GM15510 (cell line): Measurements from ENCODE around the gene LMF1.

Experiments used
- POLR2A ChIP-seq: IDR thresholded peaks from 3 replicates; pipeline ENCODE4 v1.6.1; 2011; ENCODE audit warnings: borderline replicate concordance; ENCODE audit not compliant: insufficient read length; ENCODE audit errors: extremely low read depth

The LMF1 gene

DNA sequence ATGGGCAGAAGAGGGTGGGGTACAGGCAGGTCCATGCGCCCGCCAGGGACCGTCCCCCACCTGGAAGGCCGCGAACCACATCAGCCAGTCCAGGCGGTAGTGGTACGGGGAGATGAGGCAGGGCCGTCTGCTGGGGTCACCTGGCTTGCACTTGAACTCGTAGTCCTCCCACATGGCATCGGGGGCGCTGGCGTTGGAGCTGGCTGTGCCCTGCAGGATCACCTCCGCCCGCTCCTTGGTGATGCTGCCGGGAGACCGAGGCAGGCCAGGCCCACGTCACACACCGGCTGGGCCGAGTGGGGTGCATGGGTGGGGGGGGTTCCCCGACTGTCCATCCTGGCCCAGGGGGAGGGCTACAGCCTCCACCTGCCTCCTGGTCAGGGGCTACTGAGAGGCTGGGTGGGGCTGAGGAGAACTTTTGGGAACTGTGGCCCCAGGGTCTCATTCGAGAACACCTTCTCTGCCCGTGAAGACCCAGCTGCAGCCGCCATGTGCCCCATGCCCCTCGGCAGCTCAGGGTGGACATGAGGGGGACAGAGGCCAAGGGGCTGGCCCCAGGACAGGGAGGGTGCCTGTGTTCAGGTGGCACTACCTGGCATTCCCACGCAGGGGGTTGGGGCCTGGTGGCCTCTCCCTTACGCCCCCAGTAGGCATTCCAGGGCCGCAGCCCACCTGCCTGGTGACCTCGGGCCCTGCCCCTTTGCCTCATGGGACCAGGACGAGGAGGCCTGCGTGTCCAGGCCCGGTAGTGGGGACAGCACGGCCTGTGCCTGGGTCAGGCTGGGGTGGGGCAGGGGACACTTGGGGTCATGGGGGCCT is 100.8 kb downstream of the LMF1 start:
- no peak for TF ChIP-seq POLR2A

DNA sequence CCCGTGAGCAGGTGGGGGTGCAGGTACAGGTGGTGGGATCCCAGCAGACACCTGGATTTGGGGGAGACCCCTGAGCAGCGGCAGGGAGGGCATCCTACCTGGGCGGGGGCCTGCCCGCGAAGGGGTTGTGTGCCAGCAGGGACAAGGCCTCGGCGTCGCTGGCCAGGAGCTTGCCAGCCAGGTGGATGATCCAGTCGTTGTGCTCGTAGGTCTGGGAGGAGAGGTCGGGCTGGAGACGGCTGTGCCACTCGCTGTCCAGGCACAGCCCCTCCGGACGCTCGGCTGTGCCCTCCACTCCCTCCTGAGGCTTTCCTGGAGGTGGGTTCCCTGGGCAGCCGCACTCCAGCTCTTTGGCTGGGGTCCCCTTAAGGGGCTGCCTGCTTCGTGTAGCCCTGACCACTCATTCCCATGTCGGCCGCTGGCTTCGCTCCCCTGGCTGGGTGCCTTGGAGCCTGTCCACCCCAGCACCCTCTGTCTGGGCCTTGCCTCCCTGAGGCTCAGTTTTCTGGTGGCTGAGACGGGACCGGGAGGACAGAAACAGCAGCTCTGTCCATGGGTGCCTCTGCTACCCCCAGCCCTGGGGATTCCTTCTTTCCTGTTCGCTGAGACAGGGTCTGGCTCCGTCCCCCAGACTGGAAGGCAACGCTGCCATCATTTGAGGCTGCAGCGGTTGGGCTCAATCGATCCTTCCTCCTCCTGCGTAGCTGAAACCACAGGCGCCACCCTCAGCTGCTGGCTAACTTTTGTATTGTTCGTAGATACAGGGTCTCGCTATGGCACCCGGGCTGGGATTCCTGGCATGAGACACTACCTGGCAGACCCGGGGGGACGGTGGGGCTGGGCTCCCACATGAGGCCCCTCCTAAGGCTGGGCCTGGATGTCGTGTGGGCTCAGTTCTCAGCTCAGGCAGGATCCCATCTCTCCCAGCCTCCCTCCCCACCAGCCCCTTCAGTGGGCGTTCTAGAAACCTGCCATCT is 101.7 kb downstream of the LMF1 start:
- no peak for TF ChIP-seq POLR2A

DNA sequence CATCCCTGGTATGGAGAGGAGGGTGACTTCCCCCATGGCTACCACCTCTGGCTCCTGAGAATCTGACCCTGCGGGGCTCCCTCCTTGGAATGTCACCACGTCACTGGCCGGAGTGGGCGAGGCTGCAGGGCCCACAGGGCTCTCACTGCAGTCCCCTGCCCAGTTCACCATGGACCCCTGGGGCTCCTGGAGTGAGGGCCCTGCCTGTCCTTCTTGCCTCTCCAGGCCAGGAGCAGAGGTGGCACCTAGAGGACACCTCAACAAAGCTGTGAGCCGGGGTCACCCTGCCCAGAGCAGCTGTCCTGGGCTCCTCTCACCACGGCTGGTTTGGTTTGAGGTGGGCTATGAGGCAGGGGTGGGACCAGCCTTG is 102.4 kb downstream of the LMF1 start:
- no peak for TF ChIP-seq POLR2A

DNA sequence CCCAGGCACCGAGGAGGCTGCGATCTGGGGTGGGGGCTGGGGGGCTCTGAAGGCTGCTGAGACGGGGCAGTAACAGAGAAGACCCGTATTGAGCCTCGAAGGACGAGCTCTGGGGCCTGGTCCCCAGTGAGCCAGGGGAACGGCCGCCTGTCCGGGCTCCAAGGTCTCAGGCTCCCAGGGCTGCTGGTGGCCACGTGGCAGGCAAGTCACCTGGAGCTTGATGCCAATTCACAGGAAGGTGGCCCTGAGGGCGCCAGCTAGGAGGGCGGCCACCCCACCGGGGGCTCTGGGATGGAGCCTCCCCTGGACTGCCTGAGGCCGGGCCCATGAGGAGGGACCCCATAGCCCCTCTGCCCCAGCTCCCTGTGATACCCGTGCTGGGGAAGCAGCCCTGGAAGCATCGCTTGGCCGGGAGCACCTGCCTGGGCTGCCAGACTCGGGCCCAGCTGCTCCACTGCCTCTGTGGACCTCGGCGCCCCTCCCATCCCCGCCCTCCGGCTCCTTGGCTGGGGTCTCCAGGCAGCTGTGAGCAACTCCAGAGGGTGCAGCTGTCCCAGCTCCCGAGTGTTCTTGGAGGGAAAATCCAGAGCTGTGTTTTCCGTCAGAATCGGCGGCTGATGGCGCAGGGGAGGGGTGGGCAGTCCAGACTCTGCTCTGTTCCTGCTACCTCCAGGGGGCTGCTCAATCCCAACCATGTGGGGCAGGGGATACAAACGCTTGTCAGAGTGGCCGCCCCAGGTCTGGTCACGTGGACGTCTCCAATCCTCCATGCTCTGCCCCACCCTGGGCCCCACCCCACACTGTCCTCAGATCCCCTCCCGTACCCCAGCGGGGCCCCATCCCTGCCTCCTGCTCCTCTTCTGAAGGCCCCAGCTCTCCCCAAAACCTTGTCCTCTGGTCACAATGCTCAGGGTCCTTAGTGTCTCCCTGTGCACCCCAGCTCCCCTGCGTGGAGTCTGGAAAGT is 103.1 kb downstream of the LMF1 start:
- TF ChIP-seq POLR2A, result no peak

DNA sequence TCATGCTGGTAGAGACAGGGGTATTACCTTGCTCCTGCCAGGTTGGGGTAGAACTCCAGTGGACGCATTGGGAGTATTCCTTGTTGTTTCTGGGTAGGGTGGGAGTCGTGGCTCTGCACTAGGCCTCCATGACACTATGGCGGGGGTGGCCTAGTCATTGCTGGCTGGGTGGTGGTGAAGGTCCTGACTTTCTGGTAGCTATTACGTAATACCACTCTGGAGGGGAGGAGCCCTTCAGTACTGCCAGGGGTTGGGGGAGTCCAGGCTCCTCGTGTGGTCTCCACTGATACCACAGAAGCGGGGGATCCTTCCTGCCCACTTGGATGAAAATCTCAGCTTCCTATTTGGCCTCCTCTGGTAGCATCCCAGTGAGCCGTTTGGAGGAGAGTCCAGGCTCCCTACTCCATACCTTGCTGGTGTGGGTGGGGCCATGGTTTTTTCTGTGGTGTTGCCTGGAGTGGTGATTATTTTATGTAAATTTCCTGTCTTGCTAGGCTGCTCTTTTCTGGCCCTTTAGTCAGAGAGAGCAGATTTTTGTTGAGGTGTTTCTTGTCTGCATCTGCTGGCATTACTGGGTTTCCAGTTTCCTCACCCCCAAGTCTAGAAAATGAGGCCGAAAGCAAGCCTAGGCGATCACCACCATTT is 104.4 kb downstream of the LMF1 start:
- no peak for TF ChIP-seq POLR2A

DNA sequence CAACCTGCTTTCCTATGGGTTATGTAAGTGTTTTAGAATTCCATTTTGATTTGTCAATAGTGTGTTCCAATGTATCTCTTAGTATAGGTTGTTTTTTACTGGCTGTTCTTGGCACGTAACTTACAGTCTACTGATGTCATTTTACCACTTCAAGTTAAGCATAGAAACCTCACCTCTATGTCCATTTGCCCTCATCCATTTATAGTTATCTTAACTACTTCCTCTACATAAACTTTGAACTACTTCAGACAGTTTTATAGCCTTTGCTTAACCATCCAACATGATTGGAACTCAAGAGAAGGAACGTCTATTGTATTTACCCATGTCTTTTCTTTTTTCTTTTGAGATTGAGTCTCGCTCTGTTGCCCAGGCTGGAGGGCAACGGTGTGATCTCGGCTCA is 105.8 kb downstream of the LMF1 start:
- no peak for TF ChIP-seq POLR2A

DNA sequence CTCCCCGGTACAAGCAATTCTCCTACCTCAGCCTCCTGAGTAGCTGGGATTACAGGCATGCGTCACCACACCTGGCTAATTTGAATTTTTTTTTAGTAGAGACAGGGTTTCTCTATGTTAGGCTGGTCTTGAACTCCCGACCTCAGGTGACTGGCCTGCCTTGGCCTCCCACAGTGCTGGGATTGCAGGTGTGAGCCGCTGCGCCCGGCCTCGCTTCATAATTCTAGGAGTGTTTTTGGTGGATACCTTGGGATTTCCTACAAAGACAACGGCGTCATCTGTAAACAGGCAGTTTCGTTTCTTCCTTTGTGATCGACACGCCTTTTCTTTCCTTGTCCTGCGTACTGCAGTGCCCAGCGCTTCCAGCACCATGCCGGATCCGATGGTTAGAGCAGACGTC is 109.3 kb downstream of the LMF1 start:
- TF ChIP-seq POLR2A, result no peak

DNA sequence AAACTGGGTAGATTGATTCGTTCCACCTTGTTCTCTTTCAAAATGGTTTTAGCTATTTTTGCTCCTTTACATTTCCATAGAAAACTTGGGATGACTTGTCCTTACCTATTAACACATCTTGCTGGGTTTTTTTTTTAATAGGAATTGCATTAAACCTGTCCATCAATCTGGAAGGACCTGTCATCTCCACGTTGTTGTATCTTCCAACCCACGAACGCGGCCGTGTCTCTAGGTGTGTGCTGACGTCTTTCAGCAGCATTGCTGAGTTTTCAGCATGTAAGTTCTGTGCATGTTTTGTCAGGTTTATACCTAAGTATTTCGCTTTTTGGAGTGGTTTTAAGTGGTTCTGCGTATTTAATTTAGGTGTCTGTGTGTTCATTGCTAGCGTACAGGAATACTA is 109.9 kb downstream of the LMF1 start:
- no peak for TF ChIP-seq POLR2A

DNA sequence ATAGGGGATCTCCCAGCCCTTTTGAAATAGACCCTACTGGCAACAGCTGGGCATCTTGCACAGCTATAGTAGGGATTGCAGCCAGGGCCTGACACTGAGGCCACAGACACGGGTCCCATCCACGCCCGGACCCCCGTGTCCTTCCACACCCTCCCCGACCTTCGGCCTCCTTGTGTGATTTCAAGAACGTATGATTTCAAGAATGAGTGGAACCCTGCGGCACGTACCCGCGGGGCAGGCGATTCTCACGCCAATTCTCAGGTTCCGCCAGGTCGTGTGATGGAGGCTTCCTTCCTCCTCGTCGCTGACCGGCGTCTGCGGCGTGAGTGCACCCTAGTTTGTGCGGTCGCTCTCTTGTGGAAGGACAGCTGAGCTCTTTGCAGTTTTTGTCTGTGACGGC is 114.0 kb downstream of the LMF1 start:
- no peak for TF ChIP-seq POLR2A

DNA sequence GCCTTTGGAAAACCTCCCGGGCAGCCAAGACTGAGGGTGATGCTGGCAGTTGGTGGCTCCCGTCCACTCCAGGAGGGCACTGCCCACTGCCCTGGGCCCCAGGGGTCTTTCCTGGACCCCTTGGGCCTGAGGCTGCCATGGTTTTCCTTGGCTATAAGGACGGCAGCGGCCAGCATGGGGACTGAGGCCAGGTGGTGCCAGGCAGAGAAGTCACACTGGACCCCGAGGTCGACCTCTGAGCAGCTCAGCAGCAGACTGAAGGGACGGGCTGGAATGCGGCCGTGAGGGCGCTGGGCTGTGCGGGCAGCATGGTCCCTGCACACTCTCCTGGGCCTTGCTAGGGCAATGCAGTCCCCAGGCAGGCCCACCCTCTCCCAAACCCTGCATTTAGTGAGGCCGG is 114.7 kb downstream of the LMF1 start:
- TF ChIP-seq POLR2A, result no peak

DNA sequence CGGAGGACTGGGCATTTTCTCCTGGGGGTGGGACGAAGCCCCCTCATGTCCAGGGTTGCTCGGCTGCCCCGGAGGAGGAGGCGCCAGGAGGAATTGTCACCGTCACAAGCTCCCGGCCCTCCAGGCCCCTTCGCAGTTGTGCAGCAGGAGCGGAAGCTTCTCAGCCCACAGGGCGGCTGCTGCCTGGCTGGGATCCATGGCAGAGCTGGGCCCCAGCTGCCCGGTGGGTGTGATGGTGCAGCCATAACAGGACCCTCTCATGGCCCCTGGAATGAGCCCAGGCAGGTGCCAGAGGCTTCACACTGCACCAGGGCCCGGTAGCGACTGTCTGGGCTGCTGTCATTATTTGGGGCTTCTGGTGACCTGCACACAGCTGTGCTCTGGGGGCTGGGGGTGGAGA is 115.3 kb downstream of the LMF1 start:
- no peak for TF ChIP-seq POLR2A

DNA sequence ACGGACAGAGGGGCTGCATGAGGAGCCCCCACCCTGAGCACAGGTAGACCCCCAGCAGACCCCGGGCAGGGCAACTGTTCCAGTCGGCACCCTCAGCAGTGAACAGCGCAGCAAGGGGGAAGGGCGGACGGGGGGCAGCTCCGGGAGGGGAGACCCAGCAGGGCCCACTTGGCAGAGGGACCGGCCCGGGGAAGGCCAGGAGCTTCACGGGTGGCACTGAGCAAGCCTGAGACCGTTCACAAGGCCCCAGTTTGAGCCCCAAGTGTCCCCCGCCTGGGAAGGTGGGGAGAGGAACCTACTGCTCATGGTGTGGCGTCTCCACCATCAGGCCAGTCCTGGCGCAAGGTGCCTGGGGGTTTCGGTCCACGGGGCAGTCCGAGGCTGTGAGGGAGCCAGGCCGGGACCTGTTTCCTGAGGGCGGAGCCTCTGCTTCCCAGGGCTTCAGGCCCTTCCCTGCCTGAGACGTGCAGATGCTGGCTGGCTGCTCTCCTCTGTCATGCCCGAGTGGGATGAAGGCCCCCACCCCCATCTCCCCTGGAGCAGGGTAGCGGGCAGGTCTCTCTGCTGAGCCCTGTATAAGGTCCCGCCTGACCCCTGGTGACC is 115.9 kb downstream of the LMF1 start:
- no peak for TF ChIP-seq POLR2A

DNA sequence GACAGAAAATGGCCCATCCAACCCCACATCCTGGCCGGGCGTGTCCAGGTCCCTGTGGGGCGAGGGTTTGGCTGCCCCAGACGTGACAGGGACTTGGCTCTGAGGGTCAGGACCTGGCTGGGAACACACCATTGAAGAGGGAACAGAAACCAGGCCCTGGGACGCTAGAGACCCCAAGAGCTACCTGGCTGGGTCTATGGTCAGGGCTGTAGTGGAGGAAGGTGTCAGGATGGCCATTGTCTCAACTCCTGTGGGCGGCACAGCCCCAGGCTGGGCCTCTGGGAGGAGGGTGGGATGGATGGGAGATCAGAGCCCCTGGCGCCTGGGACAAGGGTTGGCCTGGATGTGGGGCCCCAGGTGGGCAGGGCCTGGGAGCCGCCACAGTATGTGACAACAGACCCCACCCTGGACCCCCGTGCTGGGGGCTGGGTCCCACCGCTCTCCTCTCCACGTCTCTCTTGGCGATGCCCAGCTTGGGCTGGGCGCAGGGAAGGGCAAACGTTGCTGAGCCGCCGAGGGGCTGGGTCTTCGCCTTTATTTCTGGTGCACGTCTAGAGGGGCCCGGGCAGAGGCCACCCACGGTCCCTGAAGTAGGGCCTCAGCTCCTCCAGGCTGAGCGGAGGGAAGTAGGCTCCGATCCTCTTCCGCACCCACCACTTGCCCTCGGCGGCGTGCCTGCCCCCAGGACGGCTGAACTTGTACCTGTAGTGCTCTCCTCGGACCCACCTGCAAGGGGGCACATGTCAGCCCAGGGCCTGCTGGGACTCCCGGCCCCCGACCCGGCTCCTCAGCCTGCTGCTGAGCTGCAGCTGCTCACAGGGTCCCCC is 116.6 kb downstream of the LMF1 start:
- TF ChIP-seq POLR2A, result no peak

DNA sequence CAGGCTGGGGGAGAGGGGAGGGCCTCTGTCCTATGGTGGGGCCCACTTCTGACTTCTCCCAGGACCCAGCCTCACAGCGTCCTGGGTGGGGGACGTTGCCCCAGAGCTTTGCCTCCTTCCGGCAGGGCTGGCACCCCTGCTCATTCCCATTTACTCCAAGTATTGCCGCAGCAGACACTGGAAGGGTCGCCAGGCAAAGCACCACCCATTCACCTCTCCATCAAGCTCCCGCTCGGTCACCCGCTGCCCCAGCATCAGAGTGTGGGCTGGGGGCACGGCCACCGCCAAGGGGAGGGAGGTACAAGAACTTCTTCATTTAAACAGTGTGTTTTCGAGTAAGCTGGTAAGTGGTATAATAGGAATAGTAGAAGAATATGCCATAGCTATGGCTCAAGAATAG is 117.5 kb downstream of the LMF1 start:
- TF ChIP-seq POLR2A, result no peak
